SK-N-SH treated with all-trans-retinoic acid at 6 μM for 48 hours (cell line): Measurements from ENCODE around the gene EVC.

Source experiments
- ATAC-seq: fragments of 200-7000 bp; cut with Tn5 transposase; 3 replicates; pipeline ENCODE4 v1.9.1; 2020; ENCODE audit warnings: mild to moderate bottlenecking, moderate library complexity
- ARNTL ChIP-seq: fragments of 450-650 bp; formaldehyde crosslinking; IDR thresholded peaks from 2 replicates; pipeline ENCODE4 v1.5.0; 2020; ENCODE audit warnings: low read depth, mild to moderate bottlenecking, moderate library complexity, borderline replicate concordance
- BACH2 ChIP-seq: fragments of 250-450 bp; sonication (Bioruptor Pico); IDR thresholded peaks from 2 replicates; pipeline ENCODE4 v1.9.0; 2021; ENCODE audit warnings: mild to moderate bottlenecking, borderline replicate concordance
- CSDC2 ChIP-seq: fragments of 250-450 bp; sonication (Bioruptor Pico); IDR thresholded peaks from 2 replicates; pipeline ENCODE4 v1.5.0; 2020; ENCODE audit warnings: mild to moderate bottlenecking, moderate library complexity
- ESRRG ChIP-seq: fragments of 250-450 bp; sonication (Bioruptor Pico); IDR thresholded peaks from 2 replicates; pipeline ENCODE4 v1.6.1; 2021; ENCODE audit warnings: mild to moderate bottlenecking
- GLIS3 ChIP-seq: fragments of 250-450 bp; sonication (Bioruptor Pico); IDR thresholded peaks from 2 replicates; pipeline ENCODE4 v1.5.0; 2020; ENCODE audit warnings: mild to moderate bottlenecking, moderate library complexity
- ISL1 ChIP-seq: fragments of 250-450 bp; sonication (Bioruptor Pico); IDR thresholded peaks from 2 replicates; pipeline ENCODE4 v2.1.2; 2022; ENCODE audit warnings: mild to moderate bottlenecking, moderate library complexity
- OSR1 ChIP-seq: fragments of 250-450 bp; sonication (Bioruptor Pico); IDR thresholded peaks from 2 replicates; pipeline ENCODE4 v1.8.0; 2022; ENCODE audit warnings: moderate library complexity, mild to moderate bottlenecking, inconsistent platforms
- PPARA ChIP-seq: fragments of 250-450 bp; sonication (Bioruptor Pico); IDR thresholded peaks from 2 replicates; pipeline ENCODE4 v1.5.0; 2020; ENCODE audit warnings: mild to moderate bottlenecking, borderline replicate concordance
- RARB ChIP-seq: fragments of 250-450 bp; sonication (Bioruptor Pico); IDR thresholded peaks from 2 replicates; pipeline ENCODE4 v1.8.0; 2021; ENCODE audit warnings: mild to moderate bottlenecking, moderate library complexity
- SNAI2 ChIP-seq: fragments of 250-450 bp; sonication (Bioruptor Pico); IDR thresholded peaks from 2 replicates; pipeline ENCODE4 v1.5.0; 2020; ENCODE audit warnings: mild to moderate bottlenecking, moderate library complexity
- TCF4 ChIP-seq: fragments of 250-450 bp; sonication (Bioruptor Pico); IDR thresholded peaks from 2 replicates; pipeline ENCODE4 v1.8.0; 2021; ENCODE audit warnings: mild to moderate bottlenecking, moderate library complexity, borderline replicate concordance
- TOX ChIP-seq: fragments of 250-450 bp; sonication (Bioruptor Pico); IDR thresholded peaks from 2 replicates; pipeline ENCODE4 v1.8.0; 2021; ENCODE audit warnings: mild to moderate bottlenecking, moderate library complexity, borderline replicate concordance
- ZC3H10 ChIP-seq: fragments of 250-450 bp; sonication (Bioruptor Pico); IDR thresholded peaks from 2 replicates; pipeline ENCODE4 v1.5.1; 2021; ENCODE audit warnings: mild to moderate bottlenecking, moderate library complexity
- ZFP3 ChIP-seq: fragments of 250-450 bp; sonication (Bioruptor Pico); IDR thresholded peaks from 2 replicates; pipeline ENCODE4 v1.5.0; 2020; ENCODE audit warnings: mild to moderate bottlenecking, moderate library complexity
- ZFP30 ChIP-seq: fragments of 450-650 bp; formaldehyde crosslinking; IDR thresholded peaks from 2 replicates; pipeline ENCODE4 v1.5.0; 2022; ENCODE audit warnings: mild to moderate bottlenecking, moderate library complexity
- ZNF565 ChIP-seq: fragments of 450-650 bp; formaldehyde crosslinking; conservative IDR thresholded peaks from 2 replicates; pipeline ENCODE4 v1.5.0; 2020; ENCODE audit warnings: low read depth, mild to moderate bottlenecking, moderate library complexity
- ZNF70 ChIP-seq: fragments of 450-650 bp; formaldehyde crosslinking; IDR thresholded peaks from 2 replicates; pipeline ENCODE4 v1.5.0; 2020; ENCODE audit warnings: mild to moderate bottlenecking, moderate library complexity
- TF ChIP-seq, protein P1 (sequence below): fragments of 250-450 bp; sonication (Bioruptor Pico); IDR thresholded peaks from 2 replicates; pipeline ENCODE4 v1.8.0; 2020; ENCODE audit warnings: mild to moderate bottlenecking, moderate library complexity, borderline replicate concordance
- TF ChIP-seq, protein P2 (sequence below): fragments of 250-450 bp; sonication (Bioruptor Pico); IDR thresholded peaks from 2 replicates; pipeline ENCODE4 v1.5.1; 2021; ENCODE audit warnings: mild to moderate bottlenecking, moderate library complexity
- TF ChIP-seq, protein P3 (sequence below): fragments of 250-450 bp; sonication (Bioruptor Pico); IDR thresholded peaks from 2 replicates; pipeline ENCODE4 v1.5.0; 2020; ENCODE audit warnings: mild to moderate bottlenecking, moderate library complexity
- TF ChIP-seq, protein P4 (sequence below): fragments of 250-450 bp; sonication (Bioruptor Pico); IDR thresholded peaks from 2 replicates; pipeline ENCODE4 v1.5.1; 2020; ENCODE audit warnings: low read depth, mild to moderate bottlenecking, moderate library complexity
- TF ChIP-seq, protein P5 (sequence below): fragments of 250-450 bp; sonication (Bioruptor Pico); IDR thresholded peaks from 2 replicates; pipeline ENCODE4 v1.8.0; 2021; ENCODE audit warnings: low read depth, mild to moderate bottlenecking, moderate library complexity, borderline replicate concordance

The EVC gene

DNA sequence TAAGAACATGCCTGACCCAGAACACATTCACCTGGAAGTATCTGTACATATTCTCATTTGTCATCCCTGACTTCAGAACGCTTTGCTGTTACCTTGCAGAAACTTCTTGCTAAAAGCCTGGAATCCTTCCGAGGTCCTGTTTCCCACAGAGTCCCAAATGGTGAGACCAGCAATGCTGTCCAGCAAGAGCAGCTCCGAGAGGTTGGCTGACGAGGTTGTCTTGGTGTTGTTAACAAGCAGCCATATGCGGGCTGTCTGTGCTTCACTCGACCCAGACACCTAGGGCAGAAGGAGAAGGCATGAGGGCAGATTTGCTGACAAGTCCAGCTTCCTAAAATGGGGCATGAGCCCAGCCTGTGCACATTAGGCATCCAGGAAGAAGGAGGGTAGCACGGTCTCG lies 21.9 kb upstream of the EVC start (continued):
- TF ChIP-seq, protein P1, sequence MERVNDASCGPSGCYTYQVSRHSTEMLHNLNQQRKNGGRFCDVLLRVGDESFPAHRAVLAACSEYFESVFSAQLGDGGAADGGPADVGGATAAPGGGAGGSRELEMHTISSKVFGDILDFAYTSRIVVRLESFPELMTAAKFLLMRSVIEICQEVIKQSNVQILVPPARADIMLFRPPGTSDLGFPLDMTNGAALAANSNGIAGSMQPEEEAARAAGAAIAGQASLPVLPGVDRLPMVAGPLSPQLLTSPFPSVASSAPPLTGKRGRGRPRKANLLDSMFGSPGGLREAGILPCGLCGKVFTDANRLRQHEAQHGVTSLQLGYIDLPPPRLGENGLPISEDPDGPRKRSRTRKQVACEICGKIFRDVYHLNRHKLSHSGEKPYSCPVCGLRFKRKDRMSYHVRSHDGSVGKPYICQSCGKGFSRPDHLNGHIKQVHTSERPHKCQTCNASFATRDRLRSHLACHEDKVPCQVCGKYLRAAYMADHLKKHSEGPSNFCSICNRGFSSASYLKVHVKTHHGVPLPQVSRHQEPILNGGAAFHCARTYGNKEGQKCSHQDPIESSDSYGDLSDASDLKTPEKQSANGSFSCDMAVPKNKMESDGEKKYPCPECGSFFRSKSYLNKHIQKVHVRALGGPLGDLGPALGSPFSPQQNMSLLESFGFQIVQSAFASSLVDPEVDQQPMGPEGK (CRISPR knock-in tag) = no peak

DNA sequence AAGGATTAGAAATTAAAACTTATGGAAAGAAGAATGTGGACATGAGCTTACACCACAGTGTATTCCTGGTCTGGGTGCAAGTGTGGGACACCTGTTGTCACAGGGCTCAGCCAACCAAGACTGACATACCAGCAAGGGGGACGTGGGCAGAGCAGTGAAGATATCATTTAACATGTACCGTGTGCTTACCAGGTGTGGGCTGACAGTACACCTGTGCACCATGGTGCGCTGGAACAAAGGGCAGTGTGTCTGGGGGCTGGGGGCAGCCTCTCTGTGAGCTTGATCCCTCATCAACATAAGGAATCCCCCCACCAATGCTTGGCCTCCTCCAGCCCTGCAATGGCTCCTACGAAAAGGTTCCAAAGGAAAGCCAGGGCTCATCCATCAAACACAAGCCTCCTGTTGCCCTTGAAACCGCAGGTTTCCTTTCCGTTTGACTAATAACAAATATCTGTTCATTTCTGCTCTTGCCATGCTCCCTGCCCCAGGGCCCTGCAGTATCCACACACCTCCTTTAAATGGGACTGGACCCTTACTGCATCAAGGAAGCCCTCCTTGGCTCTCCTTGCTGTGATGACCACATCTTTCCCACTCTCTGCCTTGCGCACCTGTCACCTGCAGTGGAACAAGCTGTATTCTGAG lies 19.4 kb upstream of the EVC start:
- ATAC-seq = no peak
- TF ChIP-seq ESRRG (CRISPR knock-in tag) (no peak), ZFP3 (CRISPR knock-in tag) (no peak), SNAI2 (no peak), ARNTL (CRISPR knock-in tag) (no peak), PPARA (CRISPR knock-in tag) (no peak), BACH2 (no peak), ZFP30 (CRISPR knock-in tag) (no peak), RARB (CRISPR knock-in tag) (no peak), ZC3H10 (CRISPR knock-in tag) (no peak), TCF4 (CRISPR knock-in tag) (no peak), ISL1 (no peak), ZNF565 (CRISPR knock-in tag) (no peak), TOX (CRISPR knock-in tag) (no peak), ZNF70 (CRISPR knock-in tag) (no peak)
- TF ChIP-seq, protein P1 (CRISPR knock-in tag) = no peak
- TF ChIP-seq, protein P2, sequence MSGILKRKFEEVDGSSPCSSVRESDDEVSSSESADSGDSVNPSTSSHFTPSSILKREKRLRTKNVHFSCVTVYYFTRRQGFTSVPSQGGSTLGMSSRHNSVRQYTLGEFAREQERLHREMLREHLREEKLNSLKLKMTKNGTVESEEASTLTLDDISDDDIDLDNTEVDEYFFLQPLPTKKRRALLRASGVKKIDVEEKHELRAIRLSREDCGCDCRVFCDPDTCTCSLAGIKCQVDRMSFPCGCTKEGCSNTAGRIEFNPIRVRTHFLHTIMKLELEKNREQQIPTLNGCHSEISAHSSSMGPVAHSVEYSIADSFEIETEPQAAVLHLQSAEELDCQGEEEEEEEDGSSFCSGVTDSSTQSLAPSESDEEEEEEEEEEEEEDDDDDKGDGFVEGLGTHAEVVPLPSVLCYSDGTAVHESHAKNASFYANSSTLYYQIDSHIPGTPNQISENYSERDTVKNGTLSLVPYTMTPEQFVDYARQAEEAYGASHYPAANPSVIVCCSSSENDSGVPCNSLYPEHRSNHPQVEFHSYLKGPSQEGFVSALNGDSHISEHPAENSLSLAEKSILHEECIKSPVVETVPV (CRISPR knock-in tag) = no peak
- TF ChIP-seq, protein P3, sequence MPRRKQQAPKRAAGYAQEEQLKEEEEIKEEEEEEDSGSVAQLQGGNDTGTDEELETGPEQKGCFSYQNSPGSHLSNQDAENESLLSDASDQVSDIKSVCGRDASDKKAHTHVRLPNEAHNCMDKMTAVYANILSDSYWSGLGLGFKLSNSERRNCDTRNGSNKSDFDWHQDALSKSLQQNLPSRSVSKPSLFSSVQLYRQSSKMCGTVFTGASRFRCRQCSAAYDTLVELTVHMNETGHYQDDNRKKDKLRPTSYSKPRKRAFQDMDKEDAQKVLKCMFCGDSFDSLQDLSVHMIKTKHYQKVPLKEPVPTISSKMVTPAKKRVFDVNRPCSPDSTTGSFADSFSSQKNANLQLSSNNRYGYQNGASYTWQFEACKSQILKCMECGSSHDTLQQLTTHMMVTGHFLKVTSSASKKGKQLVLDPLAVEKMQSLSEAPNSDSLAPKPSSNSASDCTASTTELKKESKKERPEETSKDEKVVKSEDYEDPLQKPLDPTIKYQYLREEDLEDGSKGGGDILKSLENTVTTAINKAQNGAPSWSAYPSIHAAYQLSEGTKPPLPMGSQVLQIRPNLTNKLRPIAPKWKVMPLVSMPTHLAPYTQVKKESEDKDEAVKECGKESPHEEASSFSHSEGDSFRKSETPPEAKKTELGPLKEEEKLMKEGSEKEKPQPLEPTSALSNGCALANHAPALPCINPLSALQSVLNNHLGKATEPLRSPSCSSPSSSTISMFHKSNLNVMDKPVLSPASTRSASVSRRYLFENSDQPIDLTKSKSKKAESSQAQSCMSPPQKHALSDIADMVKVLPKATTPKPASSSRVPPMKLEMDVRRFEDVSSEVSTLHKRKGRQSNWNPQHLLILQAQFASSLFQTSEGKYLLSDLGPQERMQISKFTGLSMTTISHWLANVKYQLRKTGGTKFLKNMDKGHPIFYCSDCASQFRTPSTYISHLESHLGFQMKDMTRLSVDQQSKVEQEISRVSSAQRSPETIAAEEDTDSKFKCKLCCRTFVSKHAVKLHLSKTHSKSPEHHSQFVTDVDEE (CRISPR knock-in tag) = no peak
- TF ChIP-seq, protein P4, sequence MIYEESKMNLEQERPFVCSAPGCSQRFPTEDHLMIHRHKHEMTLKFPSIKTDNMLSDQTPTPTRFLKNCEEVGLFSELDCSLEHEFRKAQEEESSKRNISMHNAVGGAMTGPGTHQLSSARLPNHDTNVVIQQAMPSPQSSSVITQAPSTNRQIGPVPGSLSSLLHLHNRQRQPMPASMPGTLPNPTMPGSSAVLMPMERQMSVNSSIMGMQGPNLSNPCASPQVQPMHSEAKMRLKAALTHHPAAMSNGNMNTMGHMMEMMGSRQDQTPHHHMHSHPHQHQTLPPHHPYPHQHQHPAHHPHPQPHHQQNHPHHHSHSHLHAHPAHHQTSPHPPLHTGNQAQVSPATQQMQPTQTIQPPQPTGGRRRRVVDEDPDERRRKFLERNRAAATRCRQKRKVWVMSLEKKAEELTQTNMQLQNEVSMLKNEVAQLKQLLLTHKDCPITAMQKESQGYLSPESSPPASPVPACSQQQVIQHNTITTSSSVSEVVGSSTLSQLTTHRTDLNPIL = no peak
- TF ChIP-seq, protein P5, sequence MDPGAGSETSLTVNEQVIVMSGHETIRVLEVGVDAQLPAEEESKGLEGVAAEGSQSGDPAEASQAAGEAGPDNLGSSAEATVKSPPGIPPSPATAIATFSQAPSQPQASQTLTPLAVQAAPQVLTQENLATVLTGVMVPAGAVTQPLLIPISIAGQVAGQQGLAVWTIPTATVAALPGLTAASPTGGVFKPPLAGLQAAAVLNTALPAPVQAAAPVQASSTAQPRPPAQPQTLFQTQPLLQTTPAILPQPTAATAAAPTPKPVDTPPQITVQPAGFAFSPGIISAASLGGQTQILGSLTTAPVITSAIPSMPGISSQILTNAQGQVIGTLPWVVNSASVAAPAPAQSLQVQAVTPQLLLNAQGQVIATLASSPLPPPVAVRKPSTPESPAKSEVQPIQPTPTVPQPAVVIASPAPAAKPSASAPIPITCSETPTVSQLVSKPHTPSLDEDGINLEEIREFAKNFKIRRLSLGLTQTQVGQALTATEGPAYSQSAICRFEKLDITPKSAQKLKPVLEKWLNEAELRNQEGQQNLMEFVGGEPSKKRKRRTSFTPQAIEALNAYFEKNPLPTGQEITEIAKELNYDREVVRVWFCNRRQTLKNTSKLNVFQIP (CRISPR knock-in tag) = no peak

DNA sequence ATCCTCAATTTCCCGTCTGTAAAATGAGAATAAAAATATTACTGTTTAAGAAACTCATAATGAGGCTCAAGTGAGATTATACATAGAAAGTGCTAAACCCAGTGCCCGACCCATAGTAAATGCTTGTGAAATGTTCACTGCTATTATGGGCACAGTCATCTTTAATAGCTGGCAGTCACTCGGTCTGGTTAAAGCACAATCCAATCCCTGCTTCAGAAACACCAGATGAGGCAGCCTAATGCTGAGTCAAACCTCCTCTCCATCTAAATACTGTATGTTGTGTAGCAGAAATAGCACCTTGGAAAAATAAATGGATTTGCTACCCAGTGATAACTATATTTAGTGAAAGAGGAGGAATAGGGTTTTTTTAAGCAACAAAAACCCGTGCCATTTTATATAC lies 17.1 kb upstream of the EVC start:
- ATAC-seq = no peak
- TF ChIP-seq CSDC2 (CRISPR knock-in tag) = no peak
- no peak for TF ChIP-seq TOX (CRISPR knock-in tag)
- TF ChIP-seq GLIS3 (CRISPR knock-in tag) = no peak
- no peak for TF ChIP-seq OSR1
- TF ChIP-seq, protein P3 (CRISPR knock-in tag) = no peak
- no peak for TF ChIP-seq ZFP3 (CRISPR knock-in tag)
- no peak for TF ChIP-seq BACH2
